ENCODE data around the gene NMNAT2. TPM values are rescaled to one million over a fixed set of nuclear protein-coding genes. Genes with fewer than 3 reads are reported as not detected.

The NMNAT2 gene
- total RNA-seq, 2 donors from 2014 or later: 0.27 to 1.4 TPM

DNA sequence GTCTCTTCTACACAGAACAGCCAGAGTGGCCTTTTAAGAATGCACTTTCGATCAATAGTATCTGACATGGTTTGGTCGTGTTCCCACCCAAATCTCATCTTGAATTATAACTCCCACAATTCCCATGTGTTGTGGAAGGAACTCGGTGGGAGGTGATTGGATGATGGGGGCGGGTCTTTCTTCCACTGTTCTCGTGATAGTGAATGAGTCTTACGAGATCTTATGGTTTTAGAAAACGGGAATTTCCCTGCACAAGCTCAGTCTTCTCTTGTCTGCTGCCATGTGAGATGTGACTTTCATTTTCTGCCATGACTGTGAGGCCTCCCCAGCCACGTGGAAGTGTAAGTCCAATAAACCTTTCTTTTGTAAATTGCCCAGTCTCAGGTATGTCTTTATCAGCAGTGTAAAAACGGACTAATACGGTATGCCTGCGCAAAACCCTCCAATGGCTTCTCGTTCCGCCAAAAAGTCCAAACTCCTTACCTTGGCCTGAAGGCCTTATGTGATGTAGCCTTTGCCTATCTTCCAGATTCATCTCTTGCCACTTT lies 31.1 kb upstream of the NMNAT2 start:
- Histone ChIP-seq H3K4me3 (no peak overlapping the region), H3K27ac (no peak overlapping the region), H3K27me3 (no peaks in the 10 kb centered on the region), H3K4me1 (no peaks in the 10 kb centered on the region), H3K9me3 (no peaks in the 10 kb centered on the region), H3K36me3 (no peaks in the 10 kb centered on the region), H3K9ac (ENCODE audit: low read depth in 2 of 2, low read length in 2 of 2) (no peak overlapping the region)
- no peak for DNase-seq
- TF ChIP-seq, protein P1, sequence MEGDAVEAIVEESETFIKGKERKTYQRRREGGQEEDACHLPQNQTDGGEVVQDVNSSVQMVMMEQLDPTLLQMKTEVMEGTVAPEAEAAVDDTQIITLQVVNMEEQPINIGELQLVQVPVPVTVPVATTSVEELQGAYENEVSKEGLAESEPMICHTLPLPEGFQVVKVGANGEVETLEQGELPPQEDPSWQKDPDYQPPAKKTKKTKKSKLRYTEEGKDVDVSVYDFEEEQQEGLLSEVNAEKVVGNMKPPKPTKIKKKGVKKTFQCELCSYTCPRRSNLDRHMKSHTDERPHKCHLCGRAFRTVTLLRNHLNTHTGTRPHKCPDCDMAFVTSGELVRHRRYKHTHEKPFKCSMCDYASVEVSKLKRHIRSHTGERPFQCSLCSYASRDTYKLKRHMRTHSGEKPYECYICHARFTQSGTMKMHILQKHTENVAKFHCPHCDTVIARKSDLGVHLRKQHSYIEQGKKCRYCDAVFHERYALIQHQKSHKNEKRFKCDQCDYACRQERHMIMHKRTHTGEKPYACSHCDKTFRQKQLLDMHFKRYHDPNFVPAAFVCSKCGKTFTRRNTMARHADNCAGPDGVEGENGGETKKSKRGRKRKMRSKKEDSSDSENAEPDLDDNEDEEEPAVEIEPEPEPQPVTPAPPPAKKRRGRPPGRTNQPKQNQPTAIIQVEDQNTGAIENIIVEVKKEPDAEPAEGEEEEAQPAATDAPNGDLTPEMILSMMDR (IDR thresholded peaks at IDR 0.05): no peak
- intact Hi-C loops (cut with DNase I): no loop called here

DNA sequence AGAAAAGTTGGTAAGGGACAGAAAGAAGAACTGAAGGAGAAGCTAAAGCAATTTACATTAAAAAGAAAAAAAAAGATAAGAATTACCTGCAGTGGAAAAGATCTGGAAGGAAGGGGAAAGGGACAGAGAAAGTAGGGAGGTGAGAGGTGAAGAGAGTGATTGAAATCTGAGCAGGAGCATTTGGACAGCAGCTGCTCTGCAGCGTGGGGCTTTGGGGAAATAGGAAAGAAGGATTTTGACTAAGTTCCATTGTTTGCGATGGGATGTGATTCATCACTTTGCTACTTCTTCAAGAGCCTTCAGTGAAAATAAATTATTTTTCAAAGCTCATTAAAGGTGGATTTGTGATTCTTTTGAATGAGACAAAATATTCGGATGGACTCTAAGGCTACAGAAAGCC lies 26.1 kb upstream of the NMNAT2 start:
- no peaks in the 10 kb centered on the region for H3K36me3 ChIP-seq
- H3K4me3 ChIP-seq: no peak overlapping the region
- no peaks in the 10 kb centered on the region for H3K9me3 ChIP-seq
- intact Hi-C loops (cut with DNase I): no loop called here
- H3K27me3 ChIP-seq: no peaks in the 10 kb centered on the region
- no peak for DNase-seq
- TF ChIP-seq, protein P1 (IDR thresholded peaks at IDR 0.05): no peak
- H3K27ac ChIP-seq: no peak overlapping the region
- H3K9ac ChIP-seq (ENCODE audit: low read depth in 2 of 2, low read length in 2 of 2): no peak overlapping the region
- no peaks in the 10 kb centered on the region for H3K4me1 ChIP-seq

DNA sequence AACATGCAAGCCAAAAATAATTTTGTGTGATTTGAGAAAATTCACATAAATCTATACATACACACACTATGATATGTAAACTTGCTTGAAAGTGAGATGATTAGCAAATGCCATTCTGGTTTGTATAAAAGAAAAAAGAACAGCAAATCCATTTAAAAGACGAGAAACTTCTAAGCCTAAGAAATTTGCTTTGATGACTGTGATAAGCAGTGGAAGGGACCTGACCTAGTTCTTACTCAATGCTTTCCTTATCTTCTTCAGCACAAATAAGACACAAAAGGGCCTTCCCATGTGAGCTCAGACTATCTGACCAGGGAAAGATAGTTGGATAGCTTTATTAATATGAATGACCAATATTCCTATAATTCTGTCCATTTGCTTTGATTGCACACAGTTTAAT lies 25.3 kb upstream of the NMNAT2 start:
- H3K9ac ChIP-seq (ENCODE audit: low read depth in 2 of 2, low read length in 2 of 2): no peak overlapping the region
- no peak overlapping the region for H3K27ac ChIP-seq
- H3K36me3 ChIP-seq: no peaks in the 10 kb centered on the region
- intact Hi-C loops (cut with DNase I): no loop called here
- TF ChIP-seq, protein P1 (IDR thresholded peaks at IDR 0.05): no peak
- no peak for DNase-seq
- H3K4me1 ChIP-seq: no peaks in the 10 kb centered on the region
- H3K9me3 ChIP-seq: no peaks in the 10 kb centered on the region
- no peaks in the 10 kb centered on the region for H3K27me3 ChIP-seq
- H3K4me3 ChIP-seq: no peak overlapping the region

DNA sequence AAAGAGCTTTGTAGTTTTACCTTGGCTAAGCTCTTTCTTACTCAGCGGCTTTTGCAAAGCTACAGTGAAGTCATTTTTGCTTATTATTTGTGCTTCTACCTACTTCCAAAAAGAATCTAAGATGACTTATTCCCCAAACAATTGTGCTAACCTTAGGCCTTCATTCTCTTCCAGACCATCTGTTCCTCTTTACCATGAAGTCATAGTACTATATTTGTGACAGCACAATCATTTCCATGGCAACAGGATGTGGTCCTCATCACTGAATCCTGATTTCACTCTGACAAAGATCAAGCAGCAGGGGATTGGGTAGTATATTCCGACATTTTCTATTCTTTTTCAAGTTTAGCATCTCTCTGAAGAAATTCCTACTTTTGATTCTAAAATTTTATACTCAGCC lies 24.8 kb upstream of the NMNAT2 start:
- Histone ChIP-seq H3K4me3 (no peak overlapping the region), H3K9me3 (no peaks in the 10 kb centered on the region), H3K27ac (no peak overlapping the region), H3K27me3 (no peaks in the 10 kb centered on the region), H3K36me3 (no peaks in the 10 kb centered on the region), H3K4me1 (no peaks in the 10 kb centered on the region), H3K9ac (ENCODE audit: low read depth in 2 of 2, low read length in 2 of 2) (no peak overlapping the region)
- TF ChIP-seq, protein P1 (IDR thresholded peaks at IDR 0.05): no peak
- intact Hi-C loops (cut with DNase I): no loop called here
- no peak for DNase-seq

DNA sequence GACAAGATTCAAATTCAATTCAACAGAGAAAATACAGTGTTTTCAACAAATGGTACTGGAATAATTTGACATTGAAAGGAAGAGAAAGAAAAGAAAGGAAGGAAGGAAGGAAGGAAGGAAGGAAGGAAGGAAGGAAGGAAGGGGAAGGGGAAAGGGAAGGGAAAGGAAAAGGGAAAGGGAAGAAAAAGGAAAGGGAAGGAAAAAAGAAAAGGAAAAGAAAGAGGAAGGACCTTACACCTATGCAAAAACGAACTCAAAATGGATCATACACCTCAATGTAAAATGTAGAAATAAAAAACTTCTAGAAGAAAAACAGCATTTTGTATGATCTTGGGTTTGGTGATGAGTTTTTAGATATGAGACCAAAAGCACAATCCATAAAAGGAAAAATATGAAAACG lies 19.9 kb upstream of the NMNAT2 start:
- intact Hi-C loops (cut with DNase I): no loop called here
- Histone ChIP-seq H3K9me3 (no peaks in the 10 kb centered on the region), H3K4me3 (no peak overlapping the region), H3K27me3 (no peaks in the 10 kb centered on the region), H3K4me1 (no peaks in the 10 kb centered on the region), H3K36me3 (no peaks in the 10 kb centered on the region), H3K9ac (ENCODE audit: low read depth in 2 of 2, low read length in 2 of 2) (no peak overlapping the region), H3K27ac (no peak overlapping the region)
- TF ChIP-seq, protein P1 (IDR thresholded peaks at IDR 0.05): no peak
- DNase-seq: no peak

Data from colonic mucosa (tissue), 4 donors.